DOHH2 (cell line): ENCODE data around the gene SLC5A4.

Source experiments
- H3F3A ChIP-seq: fragments of 200-600 bp; sonication (generic), shearing (Covaris generic); 2 replicates; pipeline ENCODE4 v1.6.0; 2016; ENCODE audit warnings: antibody characterized with exemption, mild to moderate bottlenecking; ENCODE audit not compliant: control insufficient read depth, insufficient read depth
- H3K27ac ChIP-seq: fragments of 200-600 bp; sonication (generic); 2 replicates; pipeline ENCODE4 v1.5.1; 2014; ENCODE audit warnings: low read depth, mild to moderate bottlenecking, low read length, moderate library complexity
- H3K27me3 ChIP-seq: fragments of 200-600 bp; sonication (generic); 2 replicates; pipeline ENCODE4 v1.6.1; 2014; ENCODE audit warnings: mild to moderate bottlenecking, low read length, mixed read lengths; ENCODE audit not compliant: control insufficient read depth
- H3K36me3 ChIP-seq: fragments of 200-600 bp; sonication (generic); 2 replicates; pipeline ENCODE4 v1.6.1; 2014; ENCODE audit warnings: mild to moderate bottlenecking, low read length, moderate library complexity, mixed read lengths; ENCODE audit not compliant: control insufficient read depth
- H3K4me1 ChIP-seq: fragments of 200-600 bp; sonication (generic); 2 replicates; pipeline ENCODE4 v1.6.1; 2014; ENCODE audit warnings: mild to moderate bottlenecking, low read length, mixed read lengths; ENCODE audit not compliant: control insufficient read depth
- H3K4me2 ChIP-seq: fragments of 200-600 bp; sonication (generic); 2 replicates; pipeline ENCODE4 v1.6.0; 2014; ENCODE audit warnings: mild to moderate bottlenecking, low read length, moderate library complexity
- H3K4me3 ChIP-seq: fragments of 200-600 bp; sonication (generic); 2 replicates; pipeline ENCODE4 v1.5.1; 2014; ENCODE audit warnings: mild to moderate bottlenecking, low read length, mixed read lengths
- H3K79me2 ChIP-seq: fragments of 200-600 bp; sonication (generic); 2 replicates; pipeline ENCODE4 v1.6.1; 2014; ENCODE audit warnings: mild to moderate bottlenecking, low read length, mixed read lengths; ENCODE audit not compliant: control insufficient read depth
- H3K9me2 ChIP-seq: fragments of 200-600 bp; sonication (generic); replicated peaks from 2 replicates; pipeline ENCODE4 v1.6.1; 2014; ENCODE audit warnings: mild to moderate bottlenecking, low read length, mixed read lengths; ENCODE audit not compliant: control insufficient read depth
- H3K9me3 ChIP-seq: fragments of 200-600 bp; sonication (generic); 2 replicates; pipeline ENCODE4 v1.6.1; 2014; ENCODE audit warnings: antibody characterized with exemption, low read length, mixed read lengths; ENCODE audit not compliant: control insufficient read depth, insufficient read depth
- H4K20me1 ChIP-seq: fragments of 200-600 bp; sonication (generic); 2 replicates; pipeline ENCODE4 v1.6.0; 2014; ENCODE audit warnings: low read depth, mild to moderate bottlenecking, antibody characterized with exemption, low read length, moderate library complexity; ENCODE audit not compliant: control insufficient read depth, insufficient read depth
- EZH2phosphoT487 ChIP-seq: fragments of 200-600 bp; sonication (generic); IDR thresholded peaks from 2 replicates; pipeline ENCODE4 v1.6.1; 2017; ENCODE audit warnings: borderline replicate concordance, mild to moderate bottlenecking, antibody characterized with exemption, low read length, moderate library complexity, mixed read lengths
- TF ChIP-seq, protein P1 (sequence below): fragments of 200-600 bp; sonication (generic); IDR thresholded peaks from one replicate; pipeline ENCODE4 v1.5.1; 2014; ENCODE audit warnings: antibody characterized with exemption, mild to moderate bottlenecking, low read depth, low read length; ENCODE audit not compliant: poor library complexity, severe bottlenecking

The SLC5A4 gene

DNA sequence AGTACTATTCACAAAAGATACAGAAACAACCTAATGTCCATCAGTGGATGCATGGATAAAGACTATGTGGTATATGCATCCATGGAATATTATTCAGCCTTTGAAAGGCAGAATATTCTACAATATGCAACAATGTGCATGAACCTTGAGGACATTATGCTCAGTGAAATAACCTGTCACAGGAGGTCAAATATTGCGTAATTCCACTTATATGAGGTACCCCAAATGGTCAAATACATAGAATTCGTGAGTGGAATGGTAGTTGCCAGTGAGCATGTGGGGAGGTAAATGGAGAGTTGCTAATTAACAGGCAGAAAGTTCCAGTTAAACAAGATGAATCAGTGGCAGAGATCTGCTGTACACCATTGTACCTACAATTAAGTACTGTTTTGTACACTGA, 3.6 kb upstream of the SLC5A4 start:
- Histone ChIP-seq H3K27ac (no peak overlapping the region), H3K4me3 (no peak overlapping the region), H3K27me3 (no peaks in the 10 kb centered on the region), H3K4me2 (no peak overlapping the region), H3K9me3 (no peaks in the 10 kb centered on the region), H3K79me2 (no peaks in the 10 kb centered on the region), H3K4me1 (no peaks in the 10 kb centered on the region), H3K9me2 (no peaks in the 10 kb centered on the region), H4K20me1 (no peaks in the 10 kb centered on the region), H3K36me3 (no peaks in the 10 kb centered on the region), H3F3A (no peaks in the 10 kb centered on the region)
- TF ChIP-seq EZH2phosphoT487 = no peak
- TF ChIP-seq, protein P1, sequence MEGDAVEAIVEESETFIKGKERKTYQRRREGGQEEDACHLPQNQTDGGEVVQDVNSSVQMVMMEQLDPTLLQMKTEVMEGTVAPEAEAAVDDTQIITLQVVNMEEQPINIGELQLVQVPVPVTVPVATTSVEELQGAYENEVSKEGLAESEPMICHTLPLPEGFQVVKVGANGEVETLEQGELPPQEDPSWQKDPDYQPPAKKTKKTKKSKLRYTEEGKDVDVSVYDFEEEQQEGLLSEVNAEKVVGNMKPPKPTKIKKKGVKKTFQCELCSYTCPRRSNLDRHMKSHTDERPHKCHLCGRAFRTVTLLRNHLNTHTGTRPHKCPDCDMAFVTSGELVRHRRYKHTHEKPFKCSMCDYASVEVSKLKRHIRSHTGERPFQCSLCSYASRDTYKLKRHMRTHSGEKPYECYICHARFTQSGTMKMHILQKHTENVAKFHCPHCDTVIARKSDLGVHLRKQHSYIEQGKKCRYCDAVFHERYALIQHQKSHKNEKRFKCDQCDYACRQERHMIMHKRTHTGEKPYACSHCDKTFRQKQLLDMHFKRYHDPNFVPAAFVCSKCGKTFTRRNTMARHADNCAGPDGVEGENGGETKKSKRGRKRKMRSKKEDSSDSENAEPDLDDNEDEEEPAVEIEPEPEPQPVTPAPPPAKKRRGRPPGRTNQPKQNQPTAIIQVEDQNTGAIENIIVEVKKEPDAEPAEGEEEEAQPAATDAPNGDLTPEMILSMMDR = no peak

DNA sequence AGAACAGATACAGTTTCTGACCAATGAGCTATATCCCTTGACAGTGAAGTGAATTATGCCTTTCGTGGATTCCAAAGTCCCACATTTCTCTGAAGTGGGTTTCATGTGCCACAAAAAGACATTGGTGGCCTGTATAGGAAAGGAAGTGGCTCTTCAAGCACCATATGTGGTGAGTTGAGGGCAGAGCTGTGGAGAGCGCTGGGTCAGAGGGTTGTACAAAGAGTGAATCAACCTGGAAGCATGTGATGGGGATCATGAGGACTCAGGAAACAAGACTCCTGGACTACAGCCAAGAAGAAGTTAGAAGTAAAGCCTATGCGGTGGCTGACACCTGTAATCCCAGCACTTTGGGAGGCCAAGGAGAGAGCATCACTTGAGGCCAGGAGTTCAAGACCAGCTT, 579 bp upstream of the SLC5A4 start:
- TF ChIP-seq, protein P1 = no peak
- no peak for TF ChIP-seq EZH2phosphoT487
- H4K20me1 ChIP-seq = no peaks in the 10 kb centered on the region

DNA sequence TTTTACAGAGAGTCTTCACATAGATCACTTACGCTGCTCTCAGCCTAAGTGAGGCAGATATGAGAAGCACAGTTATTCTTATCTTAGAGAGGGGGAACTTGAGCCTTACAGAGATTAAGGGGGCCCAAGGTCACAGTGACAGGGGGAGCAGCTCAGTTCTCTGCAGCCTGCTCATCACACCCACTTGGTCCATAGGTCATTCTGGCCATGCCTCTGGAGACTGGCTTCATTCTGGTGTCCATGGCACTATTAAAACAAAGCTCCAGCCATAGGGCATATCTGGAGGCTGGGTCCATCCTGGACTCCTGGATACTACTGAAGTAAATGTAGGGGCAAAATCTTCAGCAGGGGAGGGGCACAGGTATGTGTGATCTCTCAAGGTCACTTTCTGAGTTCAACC, 5.9 kb downstream of the SLC5A4 start:
- H3K79me2 ChIP-seq = no peaks in the 10 kb centered on the region
- H3K9me2 ChIP-seq = no peaks in the 10 kb centered on the region
- no peaks in the 10 kb centered on the region for H3F3A ChIP-seq
- no peaks in the 10 kb centered on the region for H3K9me3 ChIP-seq
- TF ChIP-seq EZH2phosphoT487 = no peak
- TF ChIP-seq, protein P1 = no peak
- 0 out of 2 replicates have a peak, but pooled peaks cover 6% of the 10 kb centered on the region for H3K27me3 ChIP-seq
- no peaks in the 10 kb centered on the region for H3K36me3 ChIP-seq
- H3K27ac ChIP-seq = no peak overlapping the region
- H3K4me1 ChIP-seq = no peaks in the 10 kb centered on the region
- no peaks in the 10 kb centered on the region for H4K20me1 ChIP-seq
- no peak overlapping the region for H3K4me3 ChIP-seq
- no peak overlapping the region for H3K4me2 ChIP-seq

More for the DNA sequence above, 579 bp upstream of the SLC5A4 start:
- Histone ChIP-seq H3K36me3 (no peaks in the 10 kb centered on the region), H3F3A (no peaks in the 10 kb centered on the region), H3K4me2 (no peak overlapping the region), H3K79me2 (no peaks in the 10 kb centered on the region), H3K27me3 (0 out of 2 replicates have a peak, but pooled peaks cover 3% of the 10 kb centered on the region), H3K9me2 (no peaks in the 10 kb centered on the region), H3K4me1 (no peaks in the 10 kb centered on the region), H3K27ac (no peak overlapping the region), H3K9me3 (no peaks in the 10 kb centered on the region), H3K4me3 (no peak overlapping the region)
